GM12801 (cell line): ENCODE data around the gene FAAP100.

Experiments
- CTCF ChIP-seq: IDR thresholded peaks from one replicate; pipeline ENCODE4 v1.5.1; 2011; ENCODE audit warnings: control low read depth; ENCODE audit not compliant: insufficient read length; ENCODE audit errors: extremely low read depth

The FAAP100 gene

GRCh38 chr17:81533339-81534141 lies 18.6 kb downstream of the FAAP100 start:
- TF ChIP-seq CTCF: no peak

- TF ChIP-seq CTCF: no peak
Observed at GRCh38 chr17:81532490-81533287, 19.5 kb downstream of the FAAP100 start.

GRCh38 chr17:81529437-81529803 lies 22.7 kb downstream of the FAAP100 start:
- no peak for TF ChIP-seq CTCF

GRCh38 chr17:81528651-81529436 lies 23.3 kb downstream of the FAAP100 start:
- no peak for TF ChIP-seq CTCF

- TF ChIP-seq CTCF: no peak
Observed at GRCh38 chr17:81528384-81528650, 23.8 kb downstream of the FAAP100 start.

GRCh38 chr17:81527591-81528383 lies 24.4 kb downstream of the FAAP100 start, which contains the start of gene FSCN2:
Gene FSCN2, plus strand, starts transcription at chr17:81528377. Its CDS starts 155 bp downstream, at chr17:81528532.
- TF ChIP-seq CTCF: no peak
